ENCODE results near the gene DGLUCY. TPM values are rescaled to one million over a fixed set of nuclear protein-coding genes. Genes with fewer than 3 reads are reported as not detected.
A peak's percentile ranks its signal among the peaks of the same experiment; 100 is the strongest.
"Not testable (repeated sequence)": the region's sequence is repeated elsewhere in the genome, so short reads cannot be mapped to it uniquely, and the experiment has no call there.

Gene DGLUCY
- total RNA-seq, 1 experiment from 2014 or later: 31.7 TPM

DNA sequence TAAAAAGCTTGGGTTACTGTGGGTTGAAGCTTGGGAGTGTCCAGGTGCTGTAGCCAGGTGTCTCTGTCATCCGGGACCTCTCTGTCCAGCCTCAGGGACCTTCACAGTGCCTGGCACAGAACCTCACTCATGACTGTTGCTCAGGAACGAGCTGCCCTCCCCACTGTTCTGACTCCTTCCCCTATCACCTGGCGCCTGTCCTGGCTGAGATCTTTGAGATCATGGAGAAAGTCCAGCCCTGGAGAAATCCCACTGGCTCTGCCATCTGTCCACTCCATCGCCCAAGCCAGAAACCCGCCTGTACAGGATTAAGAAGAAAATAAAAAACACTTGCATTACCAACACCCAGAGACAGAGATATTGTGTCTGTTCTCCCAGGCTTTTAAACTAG lies 53.5 kb downstream of the DGLUCY start:
- no peak for DNase-seq (ENCODE audit: low spot score)

DNA sequence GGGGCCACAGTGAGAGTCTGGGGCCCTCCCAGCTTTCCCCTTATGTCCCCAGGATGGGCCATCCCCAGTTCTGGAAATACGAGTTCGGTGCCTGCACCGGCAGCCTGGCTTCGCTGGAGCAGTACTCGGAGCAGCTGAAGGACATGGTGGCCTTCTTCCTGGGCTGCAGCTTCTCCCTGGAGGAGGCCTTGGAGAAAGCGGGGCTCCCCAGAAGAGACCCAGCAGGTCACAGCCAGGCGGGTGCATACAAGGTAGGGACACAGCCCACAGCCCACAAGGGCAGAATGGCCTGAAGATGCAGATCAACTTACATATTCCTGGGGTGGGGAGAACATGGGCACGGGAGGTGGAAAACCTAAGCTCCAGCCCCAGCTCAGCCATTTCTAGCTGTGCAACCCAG lies 56.1 kb downstream of the DGLUCY start:
- DNase-seq (ENCODE audit: low spot score): no peak

DNA sequence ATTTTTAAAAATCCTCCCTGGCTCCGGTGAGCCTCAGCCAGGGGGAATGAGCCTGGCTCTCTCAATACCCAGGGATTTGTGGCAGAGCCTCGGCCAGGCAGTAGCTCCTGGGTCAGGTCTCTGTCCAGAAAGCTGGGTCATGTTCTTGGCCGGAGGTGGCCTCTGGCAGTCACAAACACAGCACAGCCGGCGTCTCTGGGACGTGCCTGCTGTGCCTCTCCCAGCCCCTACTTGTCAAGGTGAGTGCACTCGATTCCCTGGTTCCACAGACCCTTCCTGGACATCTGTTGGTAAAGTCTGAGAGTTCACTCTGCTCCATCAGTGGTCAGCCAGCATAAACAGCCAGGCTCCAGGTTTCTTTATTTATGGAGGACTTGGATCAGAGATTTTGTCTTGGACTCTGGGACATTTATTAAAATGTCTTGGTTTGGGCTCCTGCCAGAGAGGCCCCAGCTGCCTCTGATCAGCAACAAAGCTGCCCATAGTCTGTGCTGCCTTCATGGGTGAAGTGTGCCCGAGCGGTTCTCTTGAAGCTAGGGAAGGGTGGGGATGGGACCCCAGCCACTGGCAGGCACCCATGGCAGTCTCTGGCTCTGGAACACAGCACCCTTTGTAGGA lies 56.7 kb downstream of the DGLUCY start:
- no peak for DNase-seq (ENCODE audit: low spot score)

DNA sequence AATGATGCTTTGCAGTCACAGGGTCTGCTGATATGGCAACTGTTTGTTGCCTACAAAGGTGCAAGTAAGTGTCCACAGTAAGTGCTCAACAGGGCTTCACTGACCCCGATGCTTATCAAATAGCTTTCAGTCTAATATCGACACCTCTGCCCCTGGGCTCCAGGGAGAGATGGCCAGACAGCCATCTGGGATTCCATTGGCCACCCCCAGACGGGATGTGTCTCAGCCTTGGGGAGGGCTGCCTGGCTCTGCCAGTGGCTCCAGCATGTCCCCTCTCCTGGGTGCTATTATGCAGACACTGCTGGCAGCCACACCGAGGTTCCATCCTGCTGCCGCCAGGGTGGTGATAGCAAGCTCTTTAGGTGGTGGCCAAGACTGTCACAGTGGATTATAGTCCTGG lies 57.4 kb downstream of the DGLUCY start:
- DNase-seq (ENCODE audit: low spot score): no peak

DNA sequence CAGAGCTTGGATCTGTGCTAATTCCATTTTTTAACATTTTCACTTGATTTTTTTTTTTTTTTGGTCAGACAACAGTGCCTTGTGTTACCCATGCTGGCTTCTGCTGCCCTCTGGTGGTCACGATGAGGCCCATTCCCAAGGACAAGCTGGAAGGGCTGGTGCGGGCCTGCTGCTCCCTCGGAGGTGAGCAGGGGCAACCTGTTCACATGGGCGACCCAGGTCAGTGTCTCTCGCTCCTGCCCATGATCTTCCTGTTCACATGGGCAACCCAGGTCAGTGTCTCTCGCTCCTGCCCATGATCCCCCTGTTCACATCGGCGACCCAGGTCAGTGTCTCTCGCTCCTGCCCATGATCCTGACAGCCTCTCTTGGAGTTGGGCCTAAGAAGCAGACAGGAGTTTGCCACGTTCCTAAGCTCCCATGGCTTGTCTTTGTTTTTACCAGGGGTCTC lies 59.4 kb downstream of the DGLUCY start:
- peak; percentile 44 for DNase-seq (ENCODE audit: low spot score)

DNA sequence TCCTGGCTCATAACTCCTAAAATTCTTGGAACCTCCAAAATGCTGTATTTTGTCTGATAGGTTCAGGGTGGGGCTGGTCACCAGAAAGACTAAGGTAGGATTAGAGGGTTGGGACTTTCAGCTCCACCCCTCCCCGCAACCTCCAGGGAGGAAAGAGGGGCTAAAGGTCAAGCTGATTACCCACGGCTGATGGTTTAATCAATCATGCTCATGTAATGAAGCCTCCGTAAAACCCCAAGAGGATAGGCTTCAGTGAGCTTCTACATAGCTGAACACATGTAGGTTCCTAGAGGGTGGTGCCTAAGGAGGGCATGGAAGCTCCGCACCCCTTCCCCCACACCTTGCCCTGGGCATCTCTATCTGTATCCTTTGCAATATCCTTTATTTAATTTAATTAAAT lies 60.0 kb downstream of the DGLUCY start:
- no peak for DNase-seq (ENCODE audit: low spot score)

DNA sequence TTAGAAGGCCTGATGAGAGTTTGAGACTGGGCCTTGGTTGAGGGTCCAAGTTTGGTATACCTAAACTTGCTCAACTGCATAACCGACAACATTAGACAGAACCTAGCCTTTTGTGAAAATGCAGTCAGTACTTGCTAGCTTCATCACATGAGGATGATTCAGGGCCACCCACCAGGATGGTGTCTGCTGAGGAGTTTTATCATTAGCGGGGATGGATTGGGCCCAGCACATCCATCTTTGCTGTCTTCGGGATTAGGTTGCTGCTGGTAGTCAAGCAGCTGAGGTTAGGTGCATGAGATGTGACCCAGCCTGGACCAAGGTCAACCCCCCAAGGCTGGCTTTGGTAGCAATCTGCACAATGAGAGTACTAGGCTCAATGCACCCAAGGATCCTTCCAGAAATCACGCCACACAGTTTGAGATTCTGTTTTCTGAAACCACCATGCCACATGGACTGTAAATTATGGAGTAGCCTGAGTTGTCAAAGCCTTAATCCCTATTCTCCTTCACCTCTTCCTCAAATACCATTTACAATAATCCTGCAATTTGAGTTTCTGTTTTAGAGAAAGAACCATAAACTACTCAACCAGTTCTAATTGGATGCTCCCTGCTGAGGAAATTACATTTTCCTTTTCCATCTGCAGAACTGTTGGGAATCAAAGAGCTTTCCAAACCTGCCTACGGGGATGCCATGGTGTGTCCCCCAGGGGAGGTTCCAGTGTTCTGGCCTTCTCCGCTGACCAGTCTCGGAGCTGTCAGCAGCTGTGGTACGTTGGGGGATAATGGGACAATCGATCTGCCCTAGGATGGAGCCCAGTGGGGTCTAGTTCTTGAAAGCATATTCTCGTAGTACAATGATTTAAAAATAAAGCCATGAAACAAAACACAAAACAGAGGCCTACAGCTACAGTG lies 61.7 kb downstream of the DGLUCY start:
- DNase-seq (ENCODE audit: low spot score): no peak

DNA sequence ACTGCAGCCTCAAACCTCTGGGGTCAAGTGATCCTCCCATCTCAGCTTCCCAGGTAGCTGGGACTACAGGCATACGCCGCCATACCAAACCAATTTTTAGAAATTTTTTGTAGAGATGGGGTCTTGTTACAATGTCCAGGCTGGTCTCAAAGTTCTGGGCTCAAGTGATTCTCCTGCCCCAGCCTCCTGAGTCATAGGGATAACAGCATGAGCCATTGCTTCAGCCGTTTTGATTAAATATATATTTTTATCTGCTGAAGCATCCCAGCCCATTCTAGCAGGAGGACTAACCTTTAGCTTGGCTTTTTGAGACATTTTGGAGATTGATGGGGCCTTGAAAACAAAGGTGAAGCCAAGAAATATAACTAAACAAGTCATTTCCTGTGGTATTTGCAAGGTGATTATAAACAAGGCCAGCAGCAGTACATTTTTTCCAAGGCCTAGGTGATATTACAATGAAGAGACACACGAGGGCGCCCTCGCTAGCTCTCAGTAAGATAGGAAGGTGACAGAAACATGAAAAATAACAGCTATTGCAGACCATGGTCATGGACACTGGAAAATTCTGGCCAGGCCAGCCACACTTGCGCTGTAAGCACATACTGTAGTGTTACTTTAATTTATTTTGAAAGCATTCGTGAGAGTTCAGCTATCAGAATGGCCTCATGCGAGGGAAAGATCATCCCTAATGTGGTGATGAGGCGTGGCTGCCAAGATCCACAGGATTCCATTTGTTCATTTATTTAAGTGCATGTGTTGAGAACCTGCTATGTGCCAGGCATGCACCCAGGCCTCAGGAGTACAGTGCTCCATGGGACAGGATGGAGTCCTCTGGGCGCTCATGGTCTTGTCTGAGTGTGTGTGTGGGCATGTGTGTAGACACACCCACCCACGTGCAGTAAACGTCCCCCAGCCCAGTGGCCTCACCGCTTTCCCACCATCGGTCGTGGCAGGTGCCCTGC lies 63.5 kb downstream of the DGLUCY start:
- DNase-seq (ENCODE audit: low spot score): peak; percentile 63

DNA sequence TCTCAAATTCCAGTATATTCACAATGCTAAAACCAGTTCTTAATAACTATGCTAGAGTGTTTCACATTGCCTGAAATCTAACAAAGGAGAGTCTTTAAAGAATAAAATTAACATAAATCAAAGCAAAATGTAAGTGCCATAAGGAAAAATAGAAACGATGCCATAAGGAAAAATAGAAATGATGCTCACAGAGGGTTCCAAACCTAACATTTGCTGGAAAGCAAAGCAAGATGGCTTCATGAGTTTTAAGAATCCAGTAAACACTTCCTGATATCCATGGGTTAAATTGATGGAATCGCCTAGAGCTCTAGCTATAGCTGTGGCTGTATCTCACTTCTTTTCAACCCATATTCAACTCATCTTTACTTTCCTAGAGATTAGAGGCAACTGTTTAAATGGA lies 66.7 kb downstream of the DGLUCY start:
- DNase-seq (ENCODE audit: low spot score): no peak

DNA sequence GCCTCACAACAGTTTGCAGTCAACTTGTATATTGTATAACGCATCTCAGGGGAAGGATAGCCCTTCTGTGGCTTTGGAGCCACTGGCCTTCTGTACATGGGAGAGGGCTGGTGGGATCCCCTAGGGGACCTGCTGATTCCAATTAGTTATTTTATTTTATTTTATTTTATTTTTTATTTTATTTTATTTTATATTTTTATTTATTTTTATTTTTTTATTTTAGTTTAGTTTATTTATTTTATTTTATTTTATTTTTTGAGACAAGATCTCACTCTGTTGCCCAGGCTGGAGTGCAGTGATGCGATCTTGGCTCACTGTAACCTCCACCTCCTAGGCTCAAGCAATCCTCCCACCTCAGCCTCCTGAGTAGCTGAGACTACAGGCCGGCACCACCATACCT lies 68.9 kb downstream of the DGLUCY start:
- DNase-seq (ENCODE audit: low spot score): not testable (repeated sequence)

DNA sequence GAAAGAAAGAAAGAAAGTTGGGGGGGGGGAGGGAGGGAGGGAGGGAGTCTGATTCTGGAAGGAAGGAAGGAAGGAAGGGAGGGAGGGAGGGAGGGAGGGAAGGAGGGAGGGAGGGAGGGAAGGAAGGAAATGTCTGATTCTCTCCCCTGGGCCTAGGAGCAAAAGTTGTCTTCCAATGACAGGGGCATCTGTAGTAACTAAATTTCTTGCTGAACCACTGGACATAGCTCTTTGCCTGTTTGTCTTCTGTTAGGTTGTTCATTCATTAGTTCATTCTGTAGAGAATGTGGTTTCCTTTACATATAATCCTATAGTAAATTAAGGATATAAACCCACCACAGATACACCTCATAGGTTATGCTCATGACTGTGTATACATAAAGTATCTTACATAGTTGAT lies 70.7 kb downstream of the DGLUCY start:
- DNase-seq (ENCODE audit: low spot score): no peak

DNA sequence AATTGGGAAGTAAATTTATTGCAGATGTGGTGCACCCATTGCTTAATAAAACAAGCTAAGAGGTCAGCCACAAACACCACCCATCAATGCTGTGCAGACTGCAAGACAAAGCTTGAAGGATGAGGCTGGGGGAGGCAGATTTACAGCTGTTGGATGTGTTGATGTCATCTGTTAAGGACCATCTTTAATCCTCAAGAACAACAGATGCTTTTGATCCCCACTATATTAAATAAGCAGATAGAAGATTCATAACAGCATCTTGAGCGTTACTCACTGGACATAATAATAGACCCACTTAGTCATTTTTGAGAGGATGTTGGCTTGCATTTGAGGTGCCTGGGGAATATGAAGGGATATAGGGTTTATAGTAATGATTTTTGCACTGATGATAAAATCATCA lies 71.8 kb downstream of the DGLUCY start:
- DNase-seq (ENCODE audit: low spot score): no peak

DNA sequence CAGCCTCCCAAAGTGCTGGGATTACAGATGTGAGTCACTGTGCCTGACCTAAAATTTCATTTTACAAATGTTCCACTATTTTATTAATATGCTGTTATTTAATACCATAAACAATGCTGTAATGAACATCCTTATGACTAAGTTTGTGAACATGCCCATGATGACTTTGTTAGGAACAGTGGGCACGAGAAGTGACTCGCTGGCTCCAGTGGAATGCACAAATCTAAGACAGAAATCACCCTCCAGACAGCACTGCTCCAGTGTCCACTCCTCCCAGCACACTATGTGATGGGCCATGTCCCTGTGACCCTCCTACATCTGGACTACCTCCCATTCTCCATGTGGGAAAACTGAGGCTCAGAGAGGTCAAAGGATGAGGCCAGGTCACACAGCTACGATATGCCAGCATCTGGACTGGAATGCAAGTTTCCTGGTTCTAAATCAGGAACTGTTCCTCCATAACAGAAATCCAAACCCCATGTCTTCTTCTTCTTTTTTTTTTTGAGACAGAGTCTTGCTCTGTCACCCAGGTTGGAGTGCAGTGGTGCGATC lies 72.7 kb downstream of the DGLUCY start:
- no peak for DNase-seq (ENCODE audit: low spot score)

DNA sequence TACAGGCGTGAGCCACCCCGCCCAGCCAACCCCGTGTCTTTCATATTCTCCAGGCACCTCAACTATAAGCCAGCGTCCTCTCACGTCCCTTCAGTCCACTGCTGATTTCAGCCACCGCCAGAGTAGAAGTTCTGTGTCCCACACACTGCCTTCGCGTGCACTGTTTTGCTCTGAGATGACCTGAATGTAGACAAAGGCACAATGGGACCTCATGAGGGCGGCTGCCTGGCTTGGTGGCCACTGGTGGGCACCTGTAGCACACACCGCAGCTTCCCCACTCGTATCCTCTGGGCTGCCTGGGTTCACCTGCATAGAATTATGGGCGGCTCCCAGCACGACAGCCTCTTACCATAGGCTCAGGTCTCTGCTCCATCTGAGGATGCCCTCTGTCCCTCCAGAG lies 73.4 kb downstream of the DGLUCY start:
- no peak for DNase-seq (ENCODE audit: low spot score)

DNA sequence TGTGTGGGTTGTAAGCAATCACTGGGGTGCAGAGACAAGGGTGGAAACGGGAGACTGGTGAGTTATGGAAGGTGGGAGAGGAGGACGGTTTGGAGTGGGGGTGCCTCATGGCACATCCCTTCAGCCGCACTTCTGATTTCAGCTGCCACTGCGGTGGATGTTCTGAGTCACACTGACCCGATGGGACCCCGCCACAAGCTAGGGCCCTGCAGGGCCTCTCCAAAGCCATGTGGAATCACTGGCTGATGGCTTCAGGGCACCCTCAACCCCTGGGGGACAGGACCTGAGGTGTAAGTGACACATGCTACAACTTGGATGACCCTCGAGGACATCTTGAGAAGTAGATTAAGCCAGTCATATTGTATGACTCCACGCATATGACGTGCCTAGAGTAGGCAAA lies 77.0 kb downstream of the DGLUCY start:
- no peak for DNase-seq (ENCODE audit: low spot score)

DNA sequence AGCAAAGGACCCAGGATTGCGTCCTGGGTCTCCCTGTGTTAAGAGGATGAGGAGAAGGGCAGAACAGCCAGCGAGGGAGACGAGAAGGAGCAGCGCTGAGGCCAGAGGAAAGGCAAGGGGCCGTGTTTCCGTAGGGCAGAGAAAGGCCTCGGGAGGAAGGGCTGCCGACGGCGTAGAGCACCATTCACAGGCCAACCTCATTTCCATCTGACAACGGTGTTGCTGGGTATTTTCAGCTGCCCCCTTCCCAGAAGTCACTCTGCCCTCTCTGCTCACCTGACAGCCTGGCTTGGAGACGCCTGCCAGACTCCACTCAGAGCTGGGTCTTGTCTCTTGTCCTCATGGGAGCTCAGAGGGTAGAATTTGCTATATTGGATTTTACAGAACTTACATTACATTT lies 79.2 kb downstream of the DGLUCY start:
- DNase-seq (ENCODE audit: low spot score): no peak

DNA sequence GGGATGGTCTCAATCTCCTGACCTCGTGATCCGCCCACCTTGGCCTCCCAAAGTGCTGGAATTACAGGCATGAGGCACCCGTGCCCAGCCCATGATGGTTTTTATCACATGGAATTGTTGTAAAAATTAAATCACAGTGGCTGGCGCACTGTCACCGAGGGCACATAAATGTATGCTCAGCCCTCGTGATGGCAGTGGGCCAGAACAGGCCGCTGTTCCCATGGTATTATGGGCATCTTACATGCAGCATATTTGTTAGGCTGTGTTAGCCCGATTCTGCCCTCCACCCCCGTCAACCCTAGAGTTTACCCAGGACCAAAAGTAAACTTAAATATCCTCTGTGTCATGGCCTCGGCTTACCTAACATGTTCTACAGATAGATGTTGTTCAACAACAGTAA lies 82.0 kb downstream of the DGLUCY start:
- no peak for DNase-seq (ENCODE audit: low spot score)

DNA sequence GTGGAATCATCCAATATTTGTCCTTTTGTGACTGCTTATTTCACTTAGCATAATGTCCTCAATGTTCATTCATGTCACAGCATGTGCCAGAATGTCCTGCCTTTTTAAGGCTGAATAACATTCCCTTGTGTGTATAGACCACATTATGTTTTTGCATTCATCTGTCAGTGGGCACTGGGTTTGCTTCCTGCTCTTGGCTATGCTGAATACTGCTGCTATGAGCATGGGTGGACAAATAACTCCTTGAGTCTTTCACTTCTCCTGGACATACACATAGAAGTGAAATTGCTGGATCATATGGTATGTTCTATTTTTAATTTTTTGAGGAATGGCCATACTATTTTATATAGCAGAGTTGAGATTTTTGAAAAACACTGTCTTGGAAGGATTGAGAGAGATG lies 83.8 kb downstream of the DGLUCY start:
- DNase-seq (ENCODE audit: low spot score): no peak

DNA sequence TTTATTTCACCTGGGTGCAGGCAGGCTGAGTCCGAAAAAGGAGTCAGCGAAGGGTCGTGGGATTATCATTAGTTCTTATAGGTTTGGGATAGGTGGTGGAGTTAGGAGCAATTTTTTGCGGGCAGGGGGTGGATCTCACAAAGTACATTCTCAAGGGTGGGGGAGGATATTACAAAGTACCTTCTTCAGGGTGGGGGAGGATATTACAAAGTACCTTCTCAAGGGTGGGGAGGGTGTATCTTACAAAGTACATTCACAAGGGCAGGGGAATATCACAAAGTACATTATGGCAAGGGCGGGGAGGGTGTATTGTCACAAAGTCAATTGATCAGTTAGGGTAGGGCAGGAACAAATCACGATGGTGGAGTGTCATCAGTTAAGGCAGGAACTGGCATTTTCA lies 86.9 kb downstream of the DGLUCY start:
- DNase-seq (ENCODE audit: low spot score): not testable (repeated sequence)

DNA sequence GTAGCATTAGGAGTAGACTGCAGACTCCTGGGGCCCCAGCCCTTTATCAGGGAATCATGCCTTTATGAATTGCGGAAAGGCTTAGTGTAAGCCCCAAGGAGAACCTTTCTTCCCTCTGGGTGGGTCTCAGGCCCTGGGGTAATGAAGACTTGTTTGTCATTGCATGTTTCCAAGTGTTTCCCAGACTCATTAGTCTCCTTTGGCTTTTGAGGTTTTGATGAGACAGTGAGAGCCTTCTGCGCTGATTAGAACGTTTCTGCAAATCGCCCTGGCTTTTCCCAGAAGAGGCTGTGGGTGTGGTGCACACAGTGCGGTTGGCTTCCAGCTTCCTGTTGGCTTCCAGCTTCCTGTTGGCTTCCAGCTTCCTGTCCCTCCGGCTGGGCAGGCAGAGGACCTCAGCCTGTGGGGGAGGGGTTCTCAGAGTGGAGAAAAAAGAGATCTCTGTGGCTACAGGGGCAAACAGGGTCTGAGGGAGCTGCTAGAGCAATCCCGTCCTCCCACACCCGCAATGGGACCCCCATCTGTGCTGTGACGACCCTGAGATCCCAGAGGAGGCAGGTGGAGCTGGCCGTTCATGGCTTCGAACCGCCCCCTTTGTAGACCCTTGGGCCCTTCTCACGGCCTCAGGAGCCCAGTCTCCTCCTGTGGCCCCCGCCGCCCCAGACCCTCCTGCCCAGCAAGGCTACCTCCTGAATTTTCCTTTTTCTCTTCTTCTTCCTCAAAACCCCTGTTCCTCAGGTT lies 88.5 kb downstream of the DGLUCY start:
- DNase-seq (ENCODE audit: low spot score): peak; percentile 76

DNA sequence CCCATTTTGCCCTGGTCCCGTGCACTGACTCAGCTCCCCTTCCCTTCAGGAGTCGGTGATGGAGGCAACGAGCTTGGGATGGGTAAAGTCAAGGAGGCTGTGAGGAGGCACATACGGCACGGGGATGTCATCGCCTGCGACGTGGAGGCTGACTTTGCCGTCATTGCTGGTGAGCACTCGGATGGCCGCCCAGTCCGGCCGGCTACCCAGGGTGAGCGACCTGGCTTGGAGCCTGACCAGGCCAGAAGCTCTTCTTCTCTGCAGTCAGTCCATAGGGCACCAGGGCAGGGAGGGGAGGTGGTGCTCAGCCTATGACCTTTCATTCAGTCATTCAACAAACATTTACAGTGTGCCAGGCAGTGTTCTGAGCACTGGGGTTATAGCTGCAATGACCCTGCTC lies 90.8 kb downstream of the DGLUCY start:
- no peak for DNase-seq (ENCODE audit: low spot score)
